ENCODE measurements around the gene PLCG1.

PLCG1 gene

GRCh38 chr20:41219824-41220223 lies 82.5 kb downstream of the PLCG1 start:
- no peak for DNase-seq

DNA sequence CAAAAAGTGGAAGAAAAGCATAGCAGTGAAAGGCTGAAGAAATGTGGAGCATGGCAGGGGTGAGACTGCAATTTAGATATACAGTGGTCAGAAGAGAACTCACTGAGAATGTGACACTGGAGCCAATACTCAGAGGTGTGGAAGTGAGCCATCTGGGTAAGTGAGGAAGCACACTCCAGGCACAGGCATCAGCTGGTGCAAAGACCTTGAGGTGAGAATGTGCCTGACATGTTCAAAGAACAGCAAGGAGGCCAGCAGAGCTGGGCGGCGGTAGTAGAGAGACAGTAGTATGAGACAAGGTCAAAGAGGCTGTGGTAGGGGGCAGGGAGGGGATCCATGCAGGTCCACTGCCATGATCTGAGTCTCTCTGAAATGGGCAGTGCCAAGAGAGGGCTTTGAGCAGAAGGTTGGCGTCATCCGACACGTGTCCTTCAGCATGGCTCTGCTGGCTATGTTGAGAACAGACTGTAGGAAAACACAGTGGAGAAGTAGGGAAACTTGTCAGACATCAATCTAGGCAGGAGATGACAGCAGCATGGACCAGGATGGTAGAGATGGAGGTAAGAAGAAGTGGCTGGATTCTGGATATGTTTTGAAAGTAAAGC lies 84.4 kb downstream of the PLCG1 start:
- DNase-seq: no peak

DNA sequence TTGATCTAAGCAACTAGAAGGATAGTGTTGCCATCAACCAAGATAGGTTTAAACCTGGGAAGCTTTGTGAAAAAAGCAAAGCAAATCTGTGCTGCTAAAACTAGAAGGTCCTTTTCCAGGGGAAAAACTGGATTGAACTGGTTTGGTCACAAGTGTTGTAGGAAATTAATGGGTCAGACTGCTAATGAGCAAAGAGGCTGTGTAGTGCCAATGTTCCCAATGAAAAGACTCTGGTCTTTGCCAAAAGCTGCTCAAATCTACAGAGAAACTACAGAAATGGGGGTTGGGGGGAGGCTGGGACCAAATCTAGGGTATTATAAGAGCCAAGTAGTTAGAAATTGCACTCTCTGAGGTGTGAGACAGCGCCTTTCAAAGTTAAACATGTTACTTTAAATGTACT lies 85.0 kb downstream of the PLCG1 start:
- no peak for DNase-seq

DNA sequence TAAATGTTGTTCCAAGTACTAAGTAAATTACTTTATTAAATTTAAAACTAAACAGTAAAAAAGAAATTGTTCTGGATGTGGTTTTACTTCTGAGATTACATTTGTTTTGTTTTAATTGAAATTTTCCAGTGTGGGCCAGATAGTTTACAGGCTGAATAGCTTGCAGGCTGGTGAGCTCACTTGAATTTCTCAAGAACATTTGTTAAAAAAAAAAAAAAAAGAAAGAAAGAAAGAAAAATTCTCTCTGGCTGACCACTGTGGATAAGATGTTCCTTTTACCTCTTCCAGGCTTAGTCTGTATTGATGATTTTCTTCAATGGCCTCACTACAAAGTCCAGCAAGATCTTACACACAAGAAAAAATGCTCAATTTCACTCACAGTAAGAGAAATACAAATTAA lies 85.4 kb downstream of the PLCG1 start:
- DNase-seq: no peak

GRCh38 chr20:41223112-41223511 lies 85.8 kb downstream of the PLCG1 start:
- no peak for DNase-seq

DNA sequence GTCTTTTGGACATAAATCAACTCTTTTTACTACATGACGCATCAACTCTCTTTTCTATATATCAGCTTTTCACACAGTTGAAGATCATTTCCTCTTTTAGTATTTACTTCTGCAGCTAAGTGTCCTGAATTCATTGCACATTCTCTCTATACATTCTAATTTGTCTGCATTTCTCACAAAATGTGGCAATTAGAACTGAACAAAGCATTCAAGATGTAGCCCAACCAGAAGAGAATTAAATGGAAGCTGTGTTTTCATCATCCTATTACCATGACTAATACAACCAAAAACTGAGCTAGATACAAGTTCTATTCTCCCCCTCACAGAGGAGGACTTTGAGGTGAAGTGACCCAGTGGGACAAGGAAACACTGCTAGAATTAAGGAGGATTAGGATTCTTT lies 86.9 kb downstream of the PLCG1 start:
- no peak for DNase-seq

DNA sequence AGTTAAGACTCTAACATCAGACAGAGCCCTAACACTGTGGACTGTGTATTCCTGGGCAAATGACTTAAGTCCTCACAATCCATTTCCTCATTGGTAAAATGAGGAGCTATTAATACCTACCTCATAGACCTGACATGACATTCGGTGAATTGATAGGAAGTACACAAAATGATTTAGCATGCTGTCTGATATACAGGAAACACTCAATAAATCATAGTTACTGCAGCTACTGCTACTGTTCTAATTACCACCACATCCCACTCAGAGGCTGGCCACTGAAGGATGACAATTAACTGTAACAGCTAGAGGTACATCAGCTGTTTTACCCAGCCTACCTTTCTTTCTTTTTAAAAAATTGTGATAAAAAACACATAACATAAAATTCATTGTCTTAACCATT lies 87.7 kb downstream of the PLCG1 start:
- no peak for DNase-seq

- DNase-seq: no peak
Observed at GRCh38 chr20:41226426-41226825, 89.1 kb downstream of the PLCG1 start.

Measured in femur (tissue), 1 donor.